Kidney (tissue), 14 donors: ENCODE results near the gene ZMYND19. TPM values are rescaled to one million over a fixed set of nuclear protein-coding genes. Genes with fewer than 3 reads are reported as not detected.

Source experiments
- DNase-seq, 5 donors: peaks; one replicate each; pipeline ENCODE4 v3.0.0-alpha.2; 2013 to 2020
- FAIRE-seq: peaks from 2 replicates; lab custom pipeline; 2012; peaks lifted over from hg19 to GRCh38; lab: Jason Lieb, UNC
- H3K27ac ChIP-seq, 2 donors: one replicate each; pipeline ENCODE4 v1.7.0; 2013; ENCODE audit warnings: low read depth in 2 of 2, low read length in 2 of 2, inconsistent platforms in 1 of 2
- H3K27me3 ChIP-seq: one replicate; pipeline ENCODE4 v1.7.1; 2013; ENCODE audit warnings: low read length, inconsistent platforms; ENCODE audit not compliant: control insufficient read depth, insufficient read depth
- H3K36me3 ChIP-seq, 3 donors: one replicate each; pipeline versions ENCODE4 v1.7.0 to v1.7.1; 2013; ENCODE audit warnings: low read length in 3 of 3, control low read depth in 1 of 3, inconsistent platforms in 1 of 3; ENCODE audit not compliant: insufficient read depth in 3 of 3, control insufficient read depth in 2 of 3
- H3K4me1 ChIP-seq, 3 donors: one replicate each; pipeline versions ENCODE4 v1.7.0 to v1.7.1; 2013; ENCODE audit warnings: low read length in 3 of 3, inconsistent platforms in 1 of 3, low read depth in 1 of 3; ENCODE audit not compliant: control insufficient read depth in 2 of 3, insufficient read depth in 2 of 3
- H3K4me3 ChIP-seq, 3 donors: one replicate each; pipeline versions ENCODE4 v1.7.0 to v1.8.1; 2013; ENCODE audit warnings: low read length in 3 of 3, control low read depth in 1 of 3, inconsistent platforms in 1 of 3
- H3K9ac ChIP-seq, 3 donors: one replicate each; pipeline versions ENCODE4 v1.7.0 to v1.7.1; 2013; ENCODE audit warnings: low read length in 3 of 3, control low read depth in 1 of 3, inconsistent platforms in 1 of 3
- H3K9me3 ChIP-seq, 3 donors: one replicate each; pipeline versions ENCODE4 v1.7.0 to v1.7.1; 2013; ENCODE audit warnings: low read length in 3 of 3, control low read depth in 1 of 3, inconsistent platforms in 1 of 3; ENCODE audit not compliant: control insufficient read depth in 2 of 3, insufficient read depth in 1 of 3
- intact Hi-C: fragments of 100-400 bp; cut with DNase I; formaldehyde crosslinking; loops from one replicate; pipeline ENCODE4 v1.11.1; 2022
- polyA plus RNA-seq: library from polyadenylated mRNA; stranded (reverse); fragments of 350-450 nt; fragmentation: Illumina TruSeq; extraction: RNeasy Lipid Tissue Mini Kit (QIAGEN cat#74804); gene quantifications from one replicate; pipeline ENCODE4 v1.2.3, GENCODE V29; 2014; ENCODE audit warnings: low read depth, low replicate concordance; ENCODE audit not compliant: insufficient read depth
- total RNA-seq: library from RNA; stranded (reverse); fragmentation: NEBNext Ultra II Directional; extraction: Animal tissue kit (Norgen Biotek cat#: 25700); gene quantifications from one replicate; pipeline ENCODE4 v1.2.1, GENCODE V29; 2021
- TF ChIP-seq, protein P1 (sequence below): IDR thresholded peaks from 3 replicates; pipeline ENCODE4 v1.5.1; 2012; ENCODE audit warnings: mild to moderate bottlenecking, moderate library complexity, borderline replicate concordance; ENCODE audit not compliant: insufficient read depth; ENCODE audit errors: extremely low read depth
- donor health status: control.
- donor health status: control.
- donor health status: control.
- donor health status: control.
- donor health status: control.
- donor health status: DM: yes; HTN: yes; CAD: no.
- donor health status: Normal renal cell carcinoma (clear cell type).

ZMYND19 gene
- total and polyA plus RNA-seq, 2 donors from 2014 or later = 13.5 to 19.1 TPM

DNA sequence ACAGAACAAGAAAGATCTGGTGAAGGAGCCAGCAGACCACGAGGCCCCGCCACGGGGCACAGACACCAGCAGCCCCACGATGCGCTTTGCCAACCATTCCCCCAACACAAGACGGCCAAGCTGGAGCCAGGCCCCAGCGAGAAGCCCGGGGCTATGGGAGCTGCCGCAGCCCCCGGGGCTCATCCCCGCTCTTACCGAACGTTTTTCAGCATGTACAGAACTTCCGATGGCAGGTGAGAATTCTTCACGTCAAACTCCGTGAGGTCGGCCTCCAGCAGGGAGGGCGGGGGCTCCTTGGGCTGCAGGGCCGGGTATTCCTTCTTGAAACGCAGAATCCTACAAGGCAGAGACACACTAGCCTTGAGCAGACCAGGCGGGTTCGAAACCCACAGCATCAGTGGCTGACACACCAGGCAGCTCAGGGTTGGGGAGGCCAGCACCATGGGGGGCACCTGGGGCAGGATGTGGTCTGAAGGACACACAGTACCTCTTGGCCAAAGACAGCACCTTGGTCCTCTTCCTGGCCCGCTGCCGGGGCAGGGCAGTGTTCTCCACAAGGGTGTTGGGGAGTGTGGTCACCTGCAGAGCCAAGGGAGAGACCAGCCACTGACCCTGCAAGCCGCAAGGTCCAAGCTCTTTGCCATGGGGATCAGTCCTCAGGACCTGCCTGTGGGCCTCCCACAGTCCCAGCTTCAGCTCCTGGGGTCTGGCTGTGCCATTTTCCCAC is 46.9 kb downstream of the ZMYND19 start:
- no peak for FAIRE-seq
- H3K9me3 ChIP-seq = no peaks in the 10 kb centered on the region
- TF ChIP-seq, protein P1, sequence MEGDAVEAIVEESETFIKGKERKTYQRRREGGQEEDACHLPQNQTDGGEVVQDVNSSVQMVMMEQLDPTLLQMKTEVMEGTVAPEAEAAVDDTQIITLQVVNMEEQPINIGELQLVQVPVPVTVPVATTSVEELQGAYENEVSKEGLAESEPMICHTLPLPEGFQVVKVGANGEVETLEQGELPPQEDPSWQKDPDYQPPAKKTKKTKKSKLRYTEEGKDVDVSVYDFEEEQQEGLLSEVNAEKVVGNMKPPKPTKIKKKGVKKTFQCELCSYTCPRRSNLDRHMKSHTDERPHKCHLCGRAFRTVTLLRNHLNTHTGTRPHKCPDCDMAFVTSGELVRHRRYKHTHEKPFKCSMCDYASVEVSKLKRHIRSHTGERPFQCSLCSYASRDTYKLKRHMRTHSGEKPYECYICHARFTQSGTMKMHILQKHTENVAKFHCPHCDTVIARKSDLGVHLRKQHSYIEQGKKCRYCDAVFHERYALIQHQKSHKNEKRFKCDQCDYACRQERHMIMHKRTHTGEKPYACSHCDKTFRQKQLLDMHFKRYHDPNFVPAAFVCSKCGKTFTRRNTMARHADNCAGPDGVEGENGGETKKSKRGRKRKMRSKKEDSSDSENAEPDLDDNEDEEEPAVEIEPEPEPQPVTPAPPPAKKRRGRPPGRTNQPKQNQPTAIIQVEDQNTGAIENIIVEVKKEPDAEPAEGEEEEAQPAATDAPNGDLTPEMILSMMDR = no peak

DNA sequence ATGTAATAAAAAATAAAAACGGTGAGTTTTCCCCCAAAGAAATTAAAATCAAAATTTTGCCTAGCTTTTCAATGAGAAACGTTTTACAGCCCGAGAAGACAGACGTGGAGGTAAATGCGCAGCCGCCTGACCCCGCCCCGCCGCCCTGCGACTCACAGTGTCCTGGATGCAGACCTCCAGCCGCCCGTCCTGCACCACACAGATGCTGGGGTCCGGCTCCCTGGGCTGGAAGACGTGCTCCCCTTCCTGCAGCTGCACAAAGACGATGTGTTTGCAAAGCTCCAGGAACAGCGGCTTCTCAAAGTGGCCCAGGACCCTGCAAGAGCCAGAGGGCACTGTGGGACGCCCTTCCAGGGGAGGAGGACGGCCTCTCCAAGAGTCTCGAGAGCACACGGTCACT is 47.8 kb downstream of the ZMYND19 start:
- Histone ChIP-seq H3K4me1 (no peaks in the 10 kb centered on the region), H3K9me3 (no peaks in the 10 kb centered on the region), H3K36me3 (no peaks in the 10 kb centered on the region), H3K27me3 (no peaks in the 10 kb centered on the region), H3K27ac (no peak overlapping the region), H3K4me3 (no peak overlapping the region), H3K9ac (no peak overlapping the region)
- DNase-seq = peak in 1 of 5 donors; percentile 69
- TF ChIP-seq, protein P1 = no peak
- FAIRE-seq = no peak
- intact Hi-C loops = no loop called here

More for the DNA sequence above, 46.9 kb downstream of the ZMYND19 start:
- no peak overlapping the region for H3K27ac ChIP-seq
- peak in 1 of 5 donors; percentile 63 for DNase-seq
- no peaks in the 10 kb centered on the region for H3K4me1 ChIP-seq
- no peaks in the 10 kb centered on the region for H3K27me3 ChIP-seq
- no peak overlapping the region for H3K9ac ChIP-seq
- H3K4me3 ChIP-seq = no peak overlapping the region
- intact Hi-C loops = no loop called here
- no peaks in the 10 kb centered on the region for H3K36me3 ChIP-seq

DNA sequence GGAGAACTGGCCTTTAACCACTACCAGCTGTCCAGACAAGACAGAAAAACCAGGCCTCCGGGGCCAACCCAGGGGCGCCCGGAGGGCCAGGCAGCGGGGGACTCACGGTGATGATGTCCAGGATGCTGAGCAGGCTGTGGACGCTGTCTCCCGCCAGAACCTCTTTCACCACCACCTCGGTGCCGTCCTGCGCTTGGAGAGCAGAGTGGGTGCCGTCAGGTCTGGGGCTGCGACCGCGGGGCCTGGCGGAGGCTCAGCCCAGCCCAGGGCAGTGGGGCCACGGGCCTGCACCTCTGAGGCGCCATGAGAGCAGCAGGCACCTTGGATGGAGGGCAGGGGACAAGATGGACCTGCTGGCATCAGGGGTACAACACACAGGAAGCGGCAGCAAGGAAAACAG is 49.8 kb downstream of the ZMYND19 start:
- intact Hi-C loops = no loop called here
- H3K36me3 ChIP-seq = no peaks in the 10 kb centered on the region
- H3K9ac ChIP-seq = no peak overlapping the region
- H3K27ac ChIP-seq = no peak overlapping the region
- no peaks in the 10 kb centered on the region for H3K4me1 ChIP-seq
- no peaks in the 10 kb centered on the region for H3K27me3 ChIP-seq
- TF ChIP-seq, protein P1 = no peak
- no peak for DNase-seq
- no peak for FAIRE-seq
- H3K9me3 ChIP-seq = no peaks in the 10 kb centered on the region
- no peak overlapping the region for H3K4me3 ChIP-seq
